NCI-H2196 (cell line): ENCODE results near the gene BGN.

Experiments
- DNase-seq: peaks from one replicate; lab custom pipeline; 2025; ENCODE audit not compliant: unreplicated experiment; lab: John Stamatoyannopoulos, UW

BGN gene

GRCh38 chrX:153494541-153495361 is at the start of gene BGN:
BGN (plus strand) TSS chrX:153494980; CDS start chrX:153504632, 9,652 bp downstream.
- no peak for DNase-seq

- no peak for DNase-seq
These were observed 49.5 kb upstream of the BGN start for GRCh38 chrX:153445106-153445855.

DNA sequence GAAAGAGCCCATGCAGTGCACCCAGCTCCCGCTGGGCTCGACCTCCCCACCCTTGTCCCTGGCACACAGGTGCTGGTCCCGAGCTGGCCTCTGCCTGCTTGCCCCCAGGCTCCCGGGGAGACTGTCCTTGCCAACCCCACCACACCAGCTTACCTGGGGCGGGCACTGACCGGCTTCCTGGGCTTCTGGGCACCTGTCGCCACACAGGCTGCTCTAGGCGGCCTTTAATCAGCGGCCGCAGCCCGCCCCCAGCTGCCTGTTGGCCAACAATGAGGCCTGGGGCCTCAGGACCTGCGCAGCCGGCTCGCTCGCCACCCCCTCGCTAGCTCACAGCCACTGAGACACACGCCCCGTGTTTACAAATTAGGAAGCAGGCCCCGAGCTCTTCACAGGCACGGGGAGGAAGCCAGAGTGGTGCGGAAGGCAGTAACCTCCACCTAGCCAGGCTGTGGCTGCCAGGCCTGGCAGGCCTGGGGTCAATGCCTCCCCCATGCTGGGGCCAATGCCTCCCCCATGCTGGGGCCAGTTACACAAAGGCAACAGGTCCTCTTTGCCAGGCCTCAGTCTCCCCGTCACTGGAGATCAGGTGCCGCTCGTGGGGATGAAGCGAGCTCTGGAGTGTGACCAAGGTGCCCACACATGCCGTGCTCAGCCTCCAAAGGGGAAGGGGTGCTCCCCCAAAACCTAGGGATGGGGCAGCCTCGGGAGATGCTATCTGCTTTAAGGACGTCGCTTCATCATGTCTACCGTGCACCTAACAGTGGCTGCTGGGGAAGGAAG is 48.7 kb upstream of the BGN start, which contains the start of gene TREX2:
Gene TREX2 (minus strand): TSS at position 201 of the 780 bp plus-strand sequence. CDS start 626 bp downstream, outside the sequence.
- no peak for DNase-seq

DNA sequence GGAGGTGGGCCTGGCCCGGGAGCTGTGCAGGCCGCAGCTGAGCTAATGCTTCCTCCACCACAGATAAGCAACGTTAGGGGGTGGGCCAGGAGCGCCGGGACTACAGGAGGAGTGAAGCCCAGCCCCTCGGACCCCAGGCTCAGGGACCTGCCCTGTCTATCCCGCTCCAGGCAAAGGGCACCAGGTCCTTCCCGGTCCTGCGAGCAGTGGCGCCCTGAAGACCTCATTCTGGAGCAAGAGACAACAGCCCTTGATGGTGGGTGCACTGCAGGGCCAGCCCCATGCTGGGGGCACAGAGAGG is 48.2 kb upstream of the BGN start:
- no peak for DNase-seq

- DNase-seq: no peak
These were observed 47.7 kb upstream of the BGN start for GRCh38 chrX:153446950-153447580.

DNA sequence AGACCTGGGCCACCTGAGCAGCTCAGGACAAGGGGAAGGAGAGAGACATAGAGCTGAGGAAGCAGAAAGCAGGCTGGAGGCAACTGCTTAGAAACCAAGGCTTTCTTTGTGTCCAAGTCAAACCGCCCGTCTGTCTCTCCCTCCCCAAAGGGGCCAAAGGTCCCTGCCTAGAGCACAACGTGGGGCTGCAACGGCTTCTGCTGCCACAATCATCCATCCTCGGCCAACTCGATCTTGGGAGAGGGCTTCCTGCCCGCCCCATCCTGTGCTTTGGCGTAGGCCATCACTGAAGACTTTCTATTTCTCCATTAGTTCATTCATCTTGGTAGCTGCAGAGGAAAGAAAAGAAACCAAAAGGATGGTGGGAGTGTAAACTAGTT is 47.2 kb upstream of the BGN start:
- no peak for DNase-seq

DNA sequence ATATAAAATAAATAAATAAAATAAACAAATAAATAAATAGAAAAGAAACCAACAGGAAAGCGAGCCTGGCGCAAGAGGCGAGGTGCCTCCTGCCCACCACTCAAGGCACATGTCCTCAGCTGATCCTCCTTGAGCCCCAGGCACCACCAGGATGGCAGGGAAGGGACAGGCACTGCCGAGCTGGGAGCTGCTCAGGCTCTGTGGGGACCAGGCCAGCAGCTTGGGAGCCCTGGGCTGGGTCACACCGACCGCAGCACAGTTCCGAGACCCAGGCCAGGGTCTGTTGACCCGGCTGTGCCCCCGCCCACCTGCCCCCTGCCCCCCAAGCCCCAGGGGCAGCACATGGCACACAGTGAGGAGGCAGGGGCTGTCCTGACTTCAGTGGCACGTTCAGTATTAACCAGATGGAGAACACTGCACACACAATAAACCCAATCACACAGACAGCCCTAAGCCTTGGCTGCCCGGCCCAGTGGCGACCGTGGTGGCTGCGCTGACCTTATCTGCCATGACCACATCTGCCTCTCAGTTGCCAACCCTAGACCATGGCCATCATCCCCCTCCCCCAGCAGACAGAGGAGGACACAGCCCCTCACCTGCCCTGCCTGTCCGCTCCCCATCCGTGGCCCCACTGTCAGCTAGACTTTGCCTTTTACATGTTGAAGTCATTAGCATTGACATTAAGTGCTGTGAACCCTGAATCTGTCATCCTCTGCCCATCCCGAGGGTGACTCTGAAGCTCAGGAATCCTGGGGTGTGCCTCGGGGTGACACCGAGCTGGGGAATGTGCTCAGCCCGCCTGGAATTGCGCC is 46.0 kb upstream of the BGN start:
- no peak for DNase-seq

DNA sequence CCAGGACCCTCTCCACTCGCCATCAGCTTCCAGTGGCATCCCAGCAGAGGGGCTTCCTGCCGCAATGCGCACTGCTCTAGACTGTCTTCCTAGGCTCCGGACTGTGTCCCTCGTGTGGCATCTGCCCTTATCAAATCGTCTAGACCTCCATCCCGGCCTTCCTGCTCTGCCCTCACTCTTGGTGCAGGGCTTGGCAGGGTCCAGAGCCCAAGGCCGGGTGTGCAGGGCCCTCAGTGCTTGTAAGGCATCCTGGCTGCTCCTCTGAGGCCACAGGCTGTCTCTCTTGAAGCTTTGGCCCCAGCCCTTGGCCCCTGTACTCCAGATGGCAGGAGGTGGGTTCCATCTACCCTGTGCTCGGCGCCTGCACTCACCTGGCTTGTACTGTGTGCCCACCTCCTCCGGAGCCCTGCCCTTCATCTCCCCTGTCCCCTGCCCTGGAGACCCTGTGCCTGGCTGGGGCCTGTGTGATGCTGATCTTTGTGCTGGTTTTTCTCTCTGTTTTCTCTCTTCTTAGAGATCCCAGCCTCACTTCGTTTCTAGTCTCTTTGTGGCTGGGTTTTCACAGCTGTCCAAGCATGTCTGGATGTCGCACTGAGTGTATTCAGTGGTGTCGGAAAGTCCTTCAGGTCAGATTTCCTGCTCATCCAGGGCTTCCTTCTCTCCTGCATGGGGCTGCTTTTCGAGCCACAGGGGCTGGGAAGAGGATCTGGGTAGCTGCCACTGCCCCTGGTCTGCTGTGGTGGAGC is 45.2 kb upstream of the BGN start:
- DNase-seq: no peak

- DNase-seq: no peak
These were observed 44.4 kb upstream of the BGN start for GRCh38 chrX:153450114-153450948.

- no peak for DNase-seq
These were observed 43.9 kb upstream of the BGN start for GRCh38 chrX:153450949-153451277.

GRCh38 chrX:153454901-153455550 is 39.8 kb upstream of the BGN start:
- DNase-seq: no peak

- peak; percentile 40 for DNase-seq
These were observed 39.2 kb upstream of the BGN start for GRCh38 chrX:153455571-153455970.

- DNase-seq: peak; percentile 75
These were observed 38.6 kb upstream of the BGN start for GRCh38 chrX:153456161-153456560.

- no peak for DNase-seq
These were observed 38.1 kb upstream of the BGN start for GRCh38 chrX:153456704-153457103.

DNA sequence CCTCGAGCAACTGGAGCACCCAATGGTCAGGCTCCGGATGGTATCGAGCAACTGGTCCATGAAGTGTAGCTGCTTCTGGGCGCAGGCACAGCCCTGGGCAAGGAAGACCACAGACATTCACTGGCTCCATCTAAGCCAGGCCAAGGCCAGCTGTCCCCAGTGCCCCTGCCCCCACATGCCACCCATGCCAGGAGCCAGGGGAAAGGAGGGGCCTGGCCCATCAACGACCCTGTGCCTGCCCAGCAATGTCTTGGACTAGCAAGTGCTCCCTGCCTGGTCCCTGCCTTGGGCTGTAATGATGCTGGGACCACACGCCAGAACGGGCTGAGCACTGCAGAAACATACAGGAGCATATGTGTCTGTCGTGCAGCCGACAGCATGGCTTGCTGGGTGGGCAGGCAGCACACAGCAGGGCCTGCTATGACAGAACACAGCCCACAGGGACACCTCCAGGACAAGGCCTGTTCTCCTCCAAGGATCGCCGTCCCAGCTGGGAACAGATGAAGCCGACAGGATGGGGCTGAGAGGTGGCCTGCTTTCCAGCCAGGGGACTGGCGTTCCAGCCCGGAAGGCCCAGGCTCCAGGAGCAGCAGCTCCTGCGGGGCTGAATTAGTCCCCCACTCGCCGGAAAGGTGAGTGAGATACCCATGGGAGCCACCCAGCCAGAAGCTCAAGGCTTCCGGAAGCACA is 37.5 kb upstream of the BGN start:
- DNase-seq: no peak

- DNase-seq: no peak
These were observed 36.8 kb upstream of the BGN start for GRCh38 chrX:153457827-153458466.

DNA sequence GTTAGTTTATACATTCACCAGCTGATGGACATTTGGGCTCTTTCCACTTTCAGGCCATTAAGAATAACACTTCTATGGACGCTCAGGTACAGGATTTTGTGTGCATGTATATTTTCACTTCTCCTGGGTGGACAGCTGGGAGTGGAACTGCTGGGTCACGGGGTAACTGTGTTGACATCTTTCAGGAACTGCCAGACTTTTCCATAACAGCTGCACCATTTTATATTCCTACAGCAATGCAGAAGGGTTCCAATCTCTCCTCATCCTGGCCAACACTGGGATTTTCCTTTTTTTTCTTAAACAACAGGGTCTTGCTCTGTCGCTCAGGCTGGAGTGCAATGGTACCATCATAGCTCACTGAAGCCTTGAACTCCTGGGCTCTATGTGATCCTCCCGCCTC is 36.3 kb upstream of the BGN start:
- DNase-seq: no peak
